ENCODE data around the gene HMOX2.

DNA sequence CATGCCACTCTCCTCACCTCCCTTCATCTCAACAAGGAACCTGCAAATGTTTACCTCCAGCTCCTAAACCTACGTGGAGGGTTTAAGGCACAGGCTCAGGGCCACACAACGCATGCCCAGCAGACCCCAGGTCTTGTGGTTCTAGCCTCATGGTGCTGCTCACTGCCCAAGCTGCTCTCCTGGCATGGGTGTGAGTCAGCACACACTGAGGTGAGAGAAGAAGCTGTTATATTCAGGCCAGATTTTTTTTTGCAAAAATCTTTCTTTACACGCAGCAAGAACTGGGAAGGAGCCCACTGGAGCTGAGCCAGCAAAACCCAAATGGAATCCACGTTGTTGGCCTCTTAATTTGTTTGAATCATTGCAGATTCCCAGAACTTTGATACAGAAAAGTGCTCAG, 74.4 kb downstream of the HMOX2 start:
- TF ChIP-seq CTCF (conservative IDR thresholded peaks at IDR 0.05 in 1 of 2, IDR thresholded peaks at IDR 0.05 in 1 of 2; ENCODE audit: extremely low read depth in 1 of 2, insufficient read depth in 1 of 2, low read depth in 1 of 2, low read length in 2 of 2) (no peak), EZH2 (IDR thresholded peaks at IDR 0.05; ENCODE audit: borderline replicate concordance, low read length) (no peak)

All from mammary epithelial cell (primary cell).